Bronchial epithelial cell (primary cell): Measurements from ENCODE around the gene RET. TPM values are rescaled to one million over a fixed set of nuclear protein-coding genes. Genes with fewer than 3 reads are reported as not detected.
"Not testable (repeated sequence)": the region's sequence is repeated elsewhere in the genome, so short reads cannot be mapped to it uniquely, and the experiment has no call there.

ENCODE experiments used
- DNase-seq: peaks from one replicate; pipeline ENCODE4 v3.0.0-alpha.2; 2010; ENCODE audit warnings: low read depth
- FAIRE-seq: peaks from 2 replicates; lab custom pipeline; 2011; peaks lifted over from hg19 to GRCh38; lab: Jason Lieb, UNC
- H3K27me3 ChIP-seq: 2 replicates; pipeline ENCODE4 v1.5.1; 2011; ENCODE audit warnings: low read length; ENCODE audit not compliant: control insufficient read depth, insufficient read depth
- H3K36me3 ChIP-seq: 2 replicates; pipeline ENCODE4 v1.5.1; 2011; ENCODE audit warnings: low read length; ENCODE audit not compliant: control insufficient read depth, insufficient read depth
- H3K4me3 ChIP-seq: 2 replicates; pipeline ENCODE4 v1.5.1; 2011; ENCODE audit warnings: mild to moderate bottlenecking, low read depth, low read length, control low read depth
- total RNA-seq: library from RNA; depleted of rRNA; stranded (reverse); fragments of >200 nt; gene quantifications from 2 replicates; pipeline ENCODE4 v1.2.1, GENCODE V29; 2014
- TF ChIP-seq, protein P1 (sequence below): IDR thresholded peaks from 2 replicates; pipeline ENCODE4 v1.5.1; 2011; ENCODE audit warnings: mild to moderate bottlenecking, moderate library complexity, low read length, control low read depth, inconsistent platforms; ENCODE audit not compliant: insufficient read depth, severe bottlenecking

RET gene
- total RNA-seq, 1 donor from 2014 or later: 0.53 TPM

DNA sequence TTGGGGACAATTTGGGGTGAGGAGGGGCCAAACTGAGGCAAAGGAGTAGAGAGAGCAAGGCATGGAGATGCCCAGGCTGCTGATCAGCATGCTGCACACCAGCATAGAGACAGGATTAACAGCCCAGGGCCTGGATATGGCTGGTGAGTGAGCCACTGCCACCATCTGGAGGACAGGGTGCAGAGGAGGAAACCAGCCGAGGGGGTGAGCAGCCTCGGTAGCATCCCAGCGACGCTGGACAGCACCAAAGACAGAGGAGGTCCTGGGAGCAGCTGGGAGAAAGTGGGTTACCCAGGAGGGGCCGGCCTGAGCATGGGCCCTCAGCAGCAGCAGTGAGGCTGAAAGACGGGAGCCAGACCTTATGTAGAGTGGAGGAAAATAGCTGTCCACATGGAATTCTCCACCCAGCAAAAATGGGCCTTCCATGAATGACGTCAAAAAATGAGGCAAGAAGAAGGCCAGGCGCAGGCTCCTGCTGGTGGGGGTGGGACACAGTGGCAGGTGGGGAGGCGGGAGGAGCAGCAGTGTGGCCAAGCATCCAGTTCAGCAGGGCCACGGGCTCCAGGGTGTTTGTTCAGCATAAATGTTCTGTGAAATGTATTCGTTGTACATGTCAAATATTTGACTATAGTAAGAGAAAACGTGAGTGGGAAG, 16.7 kb downstream of the RET start:
- DNase-seq: no peak
- peak; percentile 32 for FAIRE-seq
- H3K36me3 ChIP-seq: no peaks in the 10 kb centered on the region
- no peak overlapping the region for H3K4me3 ChIP-seq
- peaks cover 1% of the 10 kb centered on the region for H3K27me3 ChIP-seq
- TF ChIP-seq, protein P1, sequence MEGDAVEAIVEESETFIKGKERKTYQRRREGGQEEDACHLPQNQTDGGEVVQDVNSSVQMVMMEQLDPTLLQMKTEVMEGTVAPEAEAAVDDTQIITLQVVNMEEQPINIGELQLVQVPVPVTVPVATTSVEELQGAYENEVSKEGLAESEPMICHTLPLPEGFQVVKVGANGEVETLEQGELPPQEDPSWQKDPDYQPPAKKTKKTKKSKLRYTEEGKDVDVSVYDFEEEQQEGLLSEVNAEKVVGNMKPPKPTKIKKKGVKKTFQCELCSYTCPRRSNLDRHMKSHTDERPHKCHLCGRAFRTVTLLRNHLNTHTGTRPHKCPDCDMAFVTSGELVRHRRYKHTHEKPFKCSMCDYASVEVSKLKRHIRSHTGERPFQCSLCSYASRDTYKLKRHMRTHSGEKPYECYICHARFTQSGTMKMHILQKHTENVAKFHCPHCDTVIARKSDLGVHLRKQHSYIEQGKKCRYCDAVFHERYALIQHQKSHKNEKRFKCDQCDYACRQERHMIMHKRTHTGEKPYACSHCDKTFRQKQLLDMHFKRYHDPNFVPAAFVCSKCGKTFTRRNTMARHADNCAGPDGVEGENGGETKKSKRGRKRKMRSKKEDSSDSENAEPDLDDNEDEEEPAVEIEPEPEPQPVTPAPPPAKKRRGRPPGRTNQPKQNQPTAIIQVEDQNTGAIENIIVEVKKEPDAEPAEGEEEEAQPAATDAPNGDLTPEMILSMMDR: no peak

DNA sequence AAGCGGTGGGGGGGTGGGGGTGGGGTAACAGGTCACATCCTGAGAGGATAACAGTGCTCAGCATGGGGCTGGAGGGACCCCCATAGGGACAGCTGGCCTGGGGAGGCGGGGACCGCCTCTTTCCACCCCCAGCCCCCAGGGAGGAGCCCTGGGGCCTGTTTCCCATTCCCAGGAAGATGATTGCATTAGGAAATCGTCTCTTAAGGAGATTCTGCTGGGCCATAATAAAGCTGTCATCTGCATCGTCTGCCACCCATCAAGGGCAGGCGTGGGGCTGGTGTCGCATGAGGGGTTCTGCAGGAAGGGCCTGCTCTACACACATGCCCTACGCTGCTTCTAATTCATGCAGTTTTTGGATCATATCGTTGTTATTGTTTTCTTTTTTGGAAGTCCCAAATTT, 17.2 kb downstream of the RET start:
- Histone ChIP-seq H3K27me3 (peaks cover 1% of the 10 kb centered on the region), H3K4me3 (no peak overlapping the region), H3K36me3 (no peaks in the 10 kb centered on the region)
- TF ChIP-seq, protein P1: no peak
- DNase-seq: no peak
- FAIRE-seq: no peak

- not testable (repeated sequence) for DNase-seq, H3K27me3 ChIP-seq, H3K36me3 ChIP-seq, FAIRE-seq, H3K4me3 ChIP-seq
Measured at GRCh38 chr10:43099339-43099738, 22.5 kb downstream of the RET start.

- Histone ChIP-seq H3K4me3 (no peak overlapping the region), H3K36me3 (no peaks in the 10 kb centered on the region), H3K27me3 (peaks cover 7% of the 10 kb centered on the region)
- DNase-seq (no peak), FAIRE-seq (no peak)
- TF ChIP-seq, protein P1: no peak
Measured at GRCh38 chr10:43099928-43100327, 23.1 kb downstream of the RET start.

DNA sequence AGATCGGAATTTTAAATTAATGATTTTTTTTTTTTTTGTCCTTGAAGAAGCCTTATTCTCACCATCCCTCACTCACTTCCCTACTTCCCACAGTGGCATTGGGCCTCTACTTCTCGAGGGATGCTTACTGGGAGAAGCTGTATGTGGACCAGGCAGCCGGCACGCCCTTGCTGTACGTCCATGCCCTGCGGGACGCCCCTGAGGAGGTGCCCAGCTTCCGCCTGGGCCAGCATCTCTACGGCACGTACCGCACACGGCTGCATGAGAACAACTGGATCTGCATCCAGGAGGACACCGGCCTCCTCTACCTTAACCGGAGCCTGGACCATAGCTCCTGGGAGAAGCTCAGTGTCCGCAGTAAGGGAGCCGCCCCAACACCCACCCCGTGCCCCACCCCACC, 23.5 kb downstream of the RET start:
- DNase-seq: no peak
- no peak for FAIRE-seq
- TF ChIP-seq, protein P1: no peak

GRCh38 chr10:43102063-43102828, 25.4 kb downstream of the RET start:
- H3K27me3 ChIP-seq: peaks cover 9% of the 10 kb centered on the region
- H3K36me3 ChIP-seq: no peaks in the 10 kb centered on the region
- TF ChIP-seq, protein P1: no peak
- no peak for FAIRE-seq
- no peak for DNase-seq
- H3K4me3 ChIP-seq: no peak overlapping the region

More for the DNA sequence above, 23.5 kb downstream of the RET start:
- Histone ChIP-seq H3K36me3 (no peaks in the 10 kb centered on the region), H3K27me3 (peaks cover 9% of the 10 kb centered on the region), H3K4me3 (no peak overlapping the region)
